ENCODE data around the gene APBA1.

- TF ChIP-seq, protein P1, sequence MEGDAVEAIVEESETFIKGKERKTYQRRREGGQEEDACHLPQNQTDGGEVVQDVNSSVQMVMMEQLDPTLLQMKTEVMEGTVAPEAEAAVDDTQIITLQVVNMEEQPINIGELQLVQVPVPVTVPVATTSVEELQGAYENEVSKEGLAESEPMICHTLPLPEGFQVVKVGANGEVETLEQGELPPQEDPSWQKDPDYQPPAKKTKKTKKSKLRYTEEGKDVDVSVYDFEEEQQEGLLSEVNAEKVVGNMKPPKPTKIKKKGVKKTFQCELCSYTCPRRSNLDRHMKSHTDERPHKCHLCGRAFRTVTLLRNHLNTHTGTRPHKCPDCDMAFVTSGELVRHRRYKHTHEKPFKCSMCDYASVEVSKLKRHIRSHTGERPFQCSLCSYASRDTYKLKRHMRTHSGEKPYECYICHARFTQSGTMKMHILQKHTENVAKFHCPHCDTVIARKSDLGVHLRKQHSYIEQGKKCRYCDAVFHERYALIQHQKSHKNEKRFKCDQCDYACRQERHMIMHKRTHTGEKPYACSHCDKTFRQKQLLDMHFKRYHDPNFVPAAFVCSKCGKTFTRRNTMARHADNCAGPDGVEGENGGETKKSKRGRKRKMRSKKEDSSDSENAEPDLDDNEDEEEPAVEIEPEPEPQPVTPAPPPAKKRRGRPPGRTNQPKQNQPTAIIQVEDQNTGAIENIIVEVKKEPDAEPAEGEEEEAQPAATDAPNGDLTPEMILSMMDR (IDR thresholded peaks at IDR 0.05 in 8 of 11, conservative IDR thresholded peaks at IDR 0.05 in 3 of 11) = no peak
- TF ChIP-seq POLR2A (IDR thresholded peaks at IDR 0.05) = no peak
Measured at GRCh38 chr9:69617006-69617405, 55.2 kb downstream of the APBA1 start.

All from spleen (tissue), 7 donors.